ENCODE data around the gene HCRTR1.

Gene HCRTR1

GRCh38 chr1:31598980-31599379 is 18.5 kb upstream of the HCRTR1 start:
- DNase-seq, result no peak

- DNase-seq, result no peak
These were observed 16.8 kb upstream of the HCRTR1 start for GRCh38 chr1:31600641-31601040.

- no peak for DNase-seq
These were observed 15.4 kb upstream of the HCRTR1 start for GRCh38 chr1:31602081-31602480.

GRCh38 chr1:31605908-31606427 is 11.5 kb upstream of the HCRTR1 start:
- peak; percentile 54 for DNase-seq

GRCh38 chr1:31607360-31607759 is 10.1 kb upstream of the HCRTR1 start:
- DNase-seq, result peak; percentile 18

- no peak for DNase-seq
These were observed 7.9 kb upstream of the HCRTR1 start for GRCh38 chr1:31609514-31610118.

- DNase-seq, result no peak
These were observed 3.0 kb upstream of the HCRTR1 start for GRCh38 chr1:31614414-31615005.

GRCh38 chr1:31615414-31615813 is 2.1 kb upstream of the HCRTR1 start:
- no peak for DNase-seq

- no peak for DNase-seq
These were observed 1.6 kb upstream of the HCRTR1 start for GRCh38 chr1:31615939-31616338.

GRCh38 chr1:31617916-31618746 is 642 bp downstream of the HCRTR1 start:
- peak; percentile 79 for DNase-seq

GRCh38 chr1:31618916-31619846 is 1.7 kb downstream of the HCRTR1 start:
- DNase-seq, result no peak

- DNase-seq, result peak; percentile 42
These were observed 3.4 kb downstream of the HCRTR1 start for GRCh38 chr1:31620631-31621497.

- no peak for DNase-seq
These were observed 4.0 kb downstream of the HCRTR1 start for GRCh38 chr1:31621498-31621820.

GRCh38 chr1:31621847-31622730 is 4.6 kb downstream of the HCRTR1 start:
- DNase-seq, result peak; percentile 39

- DNase-seq, result no peak
These were observed 5.9 kb downstream of the HCRTR1 start for GRCh38 chr1:31623365-31623764.

GRCh38 chr1:31624309-31624708 is 6.8 kb downstream of the HCRTR1 start:
- no peak for DNase-seq

GRCh38 chr1:31624731-31625514 is 7.4 kb downstream of the HCRTR1 start:
- no peak for DNase-seq

GRCh38 chr1:31625561-31626222 is 8.2 kb downstream of the HCRTR1 start:
- DNase-seq, result no peak

All from activated CD8-positive, alpha-beta memory T cell treated with anti-CD3 and anti-CD28 coated beads, Interleukin-2, amount 50 U/mL, for 48 hours (primary cell).